Spleen (tissue), 7 donors: ENCODE data around the gene NDUFA7.
A peak's percentile ranks its signal among the peaks of the same experiment; 100 is the strongest.

Source experiments
- CTCF ChIP-seq, 11 experiments: fragments of 200-600 bp in 7 of 11; fragments of 450-650 bp in 4 of 11; sonication (generic) in 4 of 11; IDR thresholded peaks in 8 of 11; conservative IDR thresholded peaks in 3 of 11; 1 replicate in 7 of 11; 2 replicates in 4 of 11; pipeline versions ENCODE4 v1.4.0 to v1.8.0; 2016 to 2021; ENCODE audit warnings: antibody characterized with exemption in 11 of 11, inconsistent platforms in 4 of 11, mild to moderate bottlenecking in 1 of 11
- POLR2AphosphoS5 ChIP-seq, 3 donors: sonication (generic); formaldehyde crosslinking; IDR thresholded peaks; one replicate each; pipeline ENCODE4 v1.5.1; 2017; ENCODE audit warnings: antibody characterized with exemption in 3 of 3
- donor health status: DM: no; HTN: no; CAD: no; lungs with moderate emphysema.
- donor health status: DM: no; HTN: no; CAD: no.
- donor health status: DM: no; HTN: no; CAD: no.

- TF ChIP-seq CTCF (IDR thresholded peaks at IDR 0.05 in 8 of 11, conservative IDR thresholded peaks at IDR 0.05 in 3 of 11): peak in 10 of 11 experiments; percentile 18 to 67 (median 40)
- peak; percentile 85 to 96 (median 95) for TF ChIP-seq POLR2AphosphoS5 (IDR thresholded peaks at IDR 0.05)
Measured at GRCh38 chr19:8340341-8341096, 19.3 kb upstream of the NDUFA7 start.
